ENCODE measurements around the gene CCR7.

Gene CCR7

DNA sequence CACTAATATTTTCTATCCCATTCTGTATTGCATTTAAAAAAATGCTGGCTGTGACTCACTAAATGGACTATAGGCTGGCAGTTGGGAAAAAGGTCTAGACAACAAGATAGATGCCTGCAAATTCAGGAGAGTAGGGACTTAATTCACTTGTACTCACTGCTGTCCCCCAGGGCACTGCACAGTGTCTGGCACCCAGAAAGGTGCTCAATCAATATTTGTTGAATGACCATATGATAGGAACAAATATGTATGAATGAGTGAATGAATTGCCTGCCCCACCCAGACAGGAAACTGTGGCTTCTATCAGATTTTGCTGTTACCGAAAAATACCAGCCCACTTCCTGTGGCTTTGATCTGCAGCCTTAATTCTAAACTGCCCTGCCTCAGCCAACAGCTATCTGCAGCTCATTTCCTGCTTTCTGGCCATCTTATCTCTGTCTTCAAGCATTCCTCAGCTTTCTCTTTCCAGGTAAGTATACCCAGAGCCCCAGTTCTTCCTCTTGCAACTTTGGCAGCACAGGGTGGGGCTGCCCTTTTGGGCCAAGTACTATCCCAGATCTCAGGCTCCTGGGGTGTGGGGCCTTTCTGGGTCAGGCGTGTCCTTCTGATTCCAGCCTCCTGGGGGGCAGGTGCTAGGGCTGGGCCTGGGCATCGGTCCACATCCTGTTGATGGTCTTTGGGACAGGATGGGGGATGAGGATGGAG is 48.5 kb downstream of the CCR7 start:
- DNase-seq (ENCODE audit: low read depth in 2 of 2): no peak

DNA sequence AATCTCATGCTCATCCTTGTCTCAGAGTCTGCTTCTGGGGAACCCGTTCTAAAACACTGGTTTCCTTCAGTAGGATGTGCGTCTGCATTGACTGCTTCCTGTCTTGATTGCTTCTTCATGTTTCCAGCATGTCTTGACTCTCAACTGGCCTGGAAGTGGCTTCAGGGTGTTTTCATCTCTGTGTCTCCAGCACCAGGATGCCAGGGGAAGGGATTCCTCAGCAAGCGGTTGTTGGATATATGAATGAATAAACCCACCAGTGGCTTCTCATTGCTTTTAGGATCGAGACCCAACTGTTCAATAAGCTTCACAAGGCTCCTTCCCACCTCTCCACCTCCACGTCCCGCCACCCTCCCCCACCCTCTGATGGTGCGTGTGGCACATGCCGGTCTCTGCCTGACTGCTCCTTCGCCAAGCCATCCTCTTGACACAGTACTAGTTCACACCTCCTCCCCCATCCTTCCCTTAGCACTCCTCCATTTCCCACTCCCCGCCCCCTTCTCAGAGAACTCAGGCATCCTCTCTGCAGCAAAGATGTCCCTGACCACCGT is 49.7 kb downstream of the CCR7 start:
- DNase-seq (ENCODE audit: low read depth in 2 of 2): peak in 1 of 2 donors; percentile 16

- no peak for DNase-seq (ENCODE audit: low read depth in 2 of 2)
Observed at GRCh38 chr17:40515011-40515410, 50.3 kb downstream of the CCR7 start.

- DNase-seq (ENCODE audit: low read depth in 2 of 2): no peak
Observed at GRCh38 chr17:40514013-40514875, 51.0 kb downstream of the CCR7 start.

DNA sequence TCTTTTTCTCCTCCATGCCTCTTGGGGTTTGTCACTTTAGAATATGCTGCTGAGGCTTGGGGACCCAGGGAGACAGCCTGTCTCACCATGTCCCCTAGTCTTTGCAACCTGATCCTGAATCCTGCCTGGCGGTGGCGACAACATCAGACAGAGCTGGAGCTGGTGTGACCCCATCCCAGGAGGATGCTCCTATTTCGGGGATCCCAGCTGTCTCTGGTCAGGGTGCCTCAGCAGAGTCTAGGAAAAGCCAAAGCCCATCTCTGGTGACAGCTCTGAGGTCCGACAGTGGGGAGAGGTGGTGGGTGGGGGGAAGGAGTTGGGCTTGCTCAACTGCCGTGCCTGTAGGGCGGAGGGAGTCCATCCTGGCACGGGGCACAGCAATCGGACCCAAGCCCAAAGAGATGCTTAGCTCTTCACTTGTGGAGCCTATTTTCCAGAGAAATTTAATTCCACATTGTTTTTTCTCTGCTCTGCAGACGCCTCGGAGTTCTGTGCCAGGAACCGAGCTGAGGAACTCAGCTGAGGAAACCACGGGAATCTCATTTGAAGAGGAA is 53.5 kb downstream of the CCR7 start:
- DNase-seq (ENCODE audit: low read depth in 2 of 2): no peak

DNA sequence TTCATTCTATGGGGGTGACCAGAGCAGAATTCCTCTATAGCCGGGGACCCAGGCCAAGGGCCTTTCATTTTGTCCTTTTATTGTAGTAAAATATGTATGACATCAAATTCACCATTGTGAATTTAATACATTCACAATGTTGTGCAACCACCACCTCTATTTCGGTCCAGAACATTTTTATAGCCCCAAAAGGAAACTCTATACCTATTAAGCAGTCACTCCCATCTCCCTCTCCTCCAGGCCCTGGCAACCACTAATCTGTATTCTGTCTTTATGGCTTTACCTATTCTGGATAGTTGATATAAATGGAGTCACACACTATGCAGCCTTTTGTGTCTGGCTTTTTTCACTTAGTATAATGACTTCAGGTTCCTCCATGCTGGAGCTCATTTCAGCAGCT is 54.1 kb downstream of the CCR7 start:
- DNase-seq (ENCODE audit: low read depth in 2 of 2): no peak

GRCh38 chr17:40510328-40510648 is 55.0 kb downstream of the CCR7 start:
- no peak for DNase-seq (ENCODE audit: low read depth in 2 of 2)

- no peak for DNase-seq (ENCODE audit: low read depth in 2 of 2)
Observed at GRCh38 chr17:40509626-40510327, 55.5 kb downstream of the CCR7 start.

DNA sequence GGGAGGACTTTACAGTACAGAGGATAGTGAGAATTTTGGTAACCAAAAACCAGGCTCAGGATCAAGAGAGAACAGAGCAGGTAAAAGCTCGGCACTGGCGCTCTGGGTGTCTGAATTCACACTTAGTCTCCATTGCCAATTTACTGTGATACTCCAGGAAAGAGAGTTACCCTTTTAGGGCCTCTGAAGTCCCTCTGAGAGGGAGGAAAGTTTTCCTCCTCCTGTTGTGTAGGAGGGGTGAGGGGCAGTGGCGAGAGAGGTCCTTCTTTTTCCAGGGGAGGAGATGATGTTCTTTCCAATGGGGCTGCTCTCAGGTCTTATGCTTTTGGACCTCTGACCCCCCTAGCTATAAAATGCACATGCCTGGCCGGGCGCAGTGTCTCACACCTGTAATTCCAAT is 58.5 kb downstream of the CCR7 start:
- no peak for DNase-seq (ENCODE audit: low read depth in 2 of 2)

Measured in stimulated activated CD4-positive, alpha-beta T cell treated with anti-CD3 and anti-CD28 coated beads, Interleukin-1b, Interleukin-23, amount 100 ng/mL, for 1 hour (primary cell).